H9 (cell line): Measurements from ENCODE around the gene CD52. TPM values are rescaled to one million over a fixed set of nuclear protein-coding genes. Genes with fewer than 3 reads are reported as not detected.

ENCODE experiments used
- DNase-seq: peaks from one replicate; pipeline ENCODE4 v3.0.0-alpha.2; 2017
- H2AFZ ChIP-seq: one replicate; pipeline ENCODE4 v1.6.1; 2013; ENCODE audit warnings: mild to moderate bottlenecking, low read length, control low read depth, moderate library complexity
- H2AK5ac ChIP-seq: 2 replicates; pipeline ENCODE4 v1.6.1; 2013; ENCODE audit warnings: low read length, control low read depth, mixed read lengths; ENCODE audit not compliant: insufficient read length
- H2BK120ac ChIP-seq: one replicate; pipeline ENCODE4 v1.6.1; 2013; ENCODE audit warnings: low read depth, mild to moderate bottlenecking, low read length, control low read depth, inconsistent platforms; ENCODE audit not compliant: poor library complexity, severe bottlenecking
- H2BK12ac ChIP-seq: 2 replicates; pipeline ENCODE4 v1.6.1; 2013; ENCODE audit warnings: low read length, control low read depth, mixed read lengths, low read depth; ENCODE audit not compliant: insufficient read length
- H2BK15ac ChIP-seq: 2 replicates; pipeline ENCODE4 v1.6.1; 2013; ENCODE audit warnings: low read depth, low read length, control low read depth
- H2BK20ac ChIP-seq: one replicate; pipeline ENCODE4 v1.6.1; 2013; ENCODE audit warnings: low read depth, mild to moderate bottlenecking, low read length, control low read depth, inconsistent platforms; ENCODE audit not compliant: poor library complexity, severe bottlenecking
- H2BK5ac ChIP-seq: 2 replicates; pipeline ENCODE4 v1.6.1; 2013; ENCODE audit warnings: low read length, control low read depth, mixed read lengths; ENCODE audit not compliant: insufficient read length
- H3K14ac ChIP-seq: 2 replicates; pipeline ENCODE4 v1.6.1; 2013; ENCODE audit warnings: low read length, control low read depth; ENCODE audit not compliant: insufficient read depth
- H3K18ac ChIP-seq: 2 replicates; pipeline ENCODE4 v1.6.1; 2013; ENCODE audit warnings: low read depth, mild to moderate bottlenecking, mixed read lengths, low read length, control low read depth; ENCODE audit not compliant: insufficient read length
- H3K23ac ChIP-seq: 2 replicates; pipeline ENCODE4 v1.6.1; 2013; ENCODE audit warnings: low read length, control low read depth, mixed read lengths, low read depth; ENCODE audit not compliant: insufficient read length
- H3K23me2 ChIP-seq: 2 replicates; pipeline ENCODE4 v1.6.1; 2013; ENCODE audit warnings: low read depth, mild to moderate bottlenecking, mixed read lengths, low read length, control low read depth; ENCODE audit not compliant: insufficient read length, poor library complexity, severe bottlenecking
- H3K27ac ChIP-seq: 2 replicates; pipeline ENCODE4 v1.5.1; 2013; ENCODE audit warnings: low read length, control low read depth, mixed read lengths, low read depth; ENCODE audit not compliant: insufficient read length
- H3K27me3 ChIP-seq: 2 replicates; pipeline ENCODE4 v1.6.1; 2013; ENCODE audit warnings: low read length, control low read depth, inconsistent platforms; ENCODE audit not compliant: insufficient read depth
- H3K4ac ChIP-seq: 2 replicates; pipeline ENCODE4 v1.6.1; 2013; ENCODE audit warnings: low read depth, mild to moderate bottlenecking, control low read depth, inconsistent platforms, low read length, moderate library complexity
- H3K4me1 ChIP-seq: 2 replicates; pipeline ENCODE4 v1.6.1; 2013; ENCODE audit warnings: low read length, control low read depth, inconsistent platforms; ENCODE audit not compliant: insufficient read depth
- H3K4me2 ChIP-seq: 2 replicates; pipeline ENCODE4 v1.6.1; 2013; ENCODE audit warnings: low read length, control low read depth, mixed read lengths; ENCODE audit not compliant: insufficient read length, insufficient read depth
- H3K56ac ChIP-seq: 2 replicates; pipeline ENCODE4 v1.6.1; 2013; ENCODE audit warnings: low read depth, mild to moderate bottlenecking, mixed read lengths, low read length, control low read depth; ENCODE audit not compliant: insufficient read length
- H3K79me1 ChIP-seq: 2 replicates; pipeline ENCODE4 v1.6.1; 2013; ENCODE audit warnings: low read depth, mild to moderate bottlenecking, moderate library complexity, low read length, control low read depth, inconsistent platforms; ENCODE audit not compliant: insufficient read depth, poor library complexity, severe bottlenecking
- H3K79me2 ChIP-seq: 2 replicates; pipeline ENCODE4 v1.6.1; 2013; ENCODE audit warnings: low read length, control low read depth, inconsistent platforms; ENCODE audit not compliant: insufficient read depth
- H3K9ac ChIP-seq: 2 replicates; pipeline ENCODE4 v1.6.1; 2013; ENCODE audit warnings: low read length, control low read depth, mixed read lengths; ENCODE audit not compliant: insufficient read length; ENCODE audit errors: extremely low read depth
- H3K9me3 ChIP-seq: one replicate; pipeline ENCODE4 v1.6.1; 2013; ENCODE audit warnings: low read depth, low read length, inconsistent platforms; ENCODE audit not compliant: control insufficient read depth
- H3T11ph ChIP-seq: one replicate; pipeline ENCODE4 v1.6.1; 2013; ENCODE audit warnings: mild to moderate bottlenecking, low read length, control low read depth, inconsistent platforms
- H4K20me1 ChIP-seq: one replicate; pipeline ENCODE4 v1.6.1; 2013; ENCODE audit not compliant: control insufficient read depth, insufficient read length, insufficient read depth
- H4K5ac ChIP-seq: 2 replicates; pipeline ENCODE4 v1.6.1; 2013; ENCODE audit warnings: low read depth, mild to moderate bottlenecking, mixed read lengths, low read length, control low read depth; ENCODE audit not compliant: insufficient read length
- H4K8ac ChIP-seq: replicated peaks from 2 replicates; pipeline ENCODE4 v1.6.1; 2013; ENCODE audit warnings: low read length, control low read depth, mixed read lengths, low read depth; ENCODE audit not compliant: insufficient read length
- H4K91ac ChIP-seq: 2 replicates; pipeline ENCODE4 v1.6.1; 2013; ENCODE audit warnings: low read depth, mild to moderate bottlenecking, moderate library complexity, mixed read lengths, low read length, control low read depth; ENCODE audit not compliant: insufficient read length
- H3K27ac Mint-ChIP-seq, 3 experiments: 2 replicates in 2 of 3; 3 replicates in 1 of 3; pipeline ENCODE4 v1.8.0; 2020 to 2021; ENCODE audit warnings: mixed read lengths in 3 of 3, mild to moderate bottlenecking in 1 of 3, moderate library complexity in 1 of 3
- H3K27me3 Mint-ChIP-seq: 2 replicates; pipeline ENCODE4 v1.8.0; 2021; ENCODE audit warnings: low read depth, mild to moderate bottlenecking, moderate library complexity, mixed read lengths
- H3K36me3 Mint-ChIP-seq, 3 experiments: 2 replicates in 2 of 3; 3 replicates in 1 of 3; pipeline ENCODE4 v1.8.0; 2020 to 2021; ENCODE audit warnings: low read depth in 3 of 3, mixed read lengths in 3 of 3; ENCODE audit not compliant: insufficient read depth in 1 of 3
- H3K4me1 Mint-ChIP-seq, 2 experiments: 2 replicates each; pipeline ENCODE4 v1.8.0; 2020; ENCODE audit warnings: mixed read lengths in 2 of 2
- H3K4me3 Mint-ChIP-seq, 2 experiments: 2 replicates in 1 of 2; 3 replicates in 1 of 2; pipeline ENCODE4 v1.8.0; 2020 to 2021; ENCODE audit warnings: mild to moderate bottlenecking in 2 of 2, mixed read lengths in 2 of 2, moderate library complexity in 1 of 2
- H3K9me3 Mint-ChIP-seq, 2 experiments: 2 replicates in 1 of 2; 3 replicates in 1 of 2; pipeline ENCODE4 v1.8.0; 2020; ENCODE audit warnings: mild to moderate bottlenecking in 2 of 2, mixed read lengths in 2 of 2, moderate library complexity in 1 of 2
- CTCF ChIP-seq: fragments of 200-600 bp; sonication (generic); conservative IDR thresholded peaks from 3 replicates; pipeline ENCODE4 v1.8.0; 2021; ENCODE audit warnings: antibody characterized with exemption, mild to moderate bottlenecking
- WGBS: extraction: QIAGEN DNeasy Blood & Tissue Kit; methylation state at CpG from one replicate; pipeline ENCODE4 v1.1.7; 2013; ENCODE audit warnings: missing lambda C conversion rate, low lambda C conversion rate, mixed read lengths; ENCODE audit not compliant: insufficient read length; ENCODE audit errors: extremely low coverage; 5-methylcytosine and 5-hydroxymethylcytosine counted together
- total RNA-seq: library from RNA; stranded (reverse); gene quantifications from 2 replicates; pipeline ENCODE4 v1.2.1, GENCODE V29; 2021

Gene CD52
- total RNA-seq, 1 experiment from 2014 or later, result 4.1 TPM

- DNase-seq, result no peak
Observed at GRCh38 chr1:26289158-26290059, 28.3 kb upstream of the CD52 start.

More at GRCh38 chr1:26289158-26290059, 28.3 kb upstream of the CD52 start:
- Histone ChIP-seq H3K56ac (no peak overlapping the region), H4K5ac (no peak overlapping the region), H3T11ph (no peak overlapping the region), H2BK15ac (no peak overlapping the region), H3K79me1 (no peaks in the 10 kb centered on the region), H3K4me2 (no peak overlapping the region), H3K14ac (no peak overlapping the region), H3K23me2 (no peaks in the 10 kb centered on the region), H4K20me1 (no peaks in the 10 kb centered on the region), H4K91ac (no peak overlapping the region), H3K9ac (no peak overlapping the region), H2BK120ac (no peak overlapping the region), H2BK12ac (no peak overlapping the region), H3K9me3 (no peaks in the 10 kb centered on the region), H4K8ac (no peak overlapping the region), H3K27me3 (no peaks in the 10 kb centered on the region), H3K79me2 (no peaks in the 10 kb centered on the region), H2AK5ac (no peak overlapping the region), H3K18ac (no peak overlapping the region), H3K23ac (no peak overlapping the region), H2BK20ac (no peak overlapping the region), H2AFZ (no peak overlapping the region), H3K27ac (no peak overlapping the region), H3K4ac (no peak overlapping the region), H2BK5ac (no peak overlapping the region), H3K4me1 (peaks cover 3% of the 10 kb centered on the region; the same call in 1 of the 2 replicates)
- whole genome bisulfite sequencing, result no CpG with 5 or more reads among the region's 21 CpGs
- H3K36me3 Mint-ChIP-seq, result peaks cover 0 to 6% (median 0%) of the 10 kb centered on the region in 3 experiments; a peak in 1 of 7 replicates
- TF ChIP-seq CTCF, result no peak
- H3K4me3 Mint-ChIP-seq, result no peak overlapping the region; a peak in 1 of 5 replicates
- H3K27me3 Mint-ChIP-seq, result no peaks in the 10 kb centered on the region
- H3K4me1 Mint-ChIP-seq, result peaks cover 30 to 44% of the 10 kb centered on the region in 2 experiments
- H3K27ac Mint-ChIP-seq, result peak overlapping the region in 2 of 3 experiments; percentile 48 to 64; a peak in 3 of 7 replicates
- H3K9me3 Mint-ChIP-seq, result no peaks in the 10 kb centered on the region; a peak in 1 of 5 replicates
